Endothelial cell of umbilical vein (primary cell): ENCODE data around the gene CCDC116. TPM values are rescaled to one million over a fixed set of nuclear protein-coding genes. Genes with fewer than 3 reads are reported as not detected.

ENCODE experiments used
- BruUV-seq: library from RNA; stranded (reverse); fragments of 400-500 nt; replicated peaks from 2 replicates; lab custom pipeline; 2021; lab: Mats Ljungman, UMichigan
- CTCF ChIA-PET: fragments of 300-600, 350-600 bp; sonication (Branson Sonifier 250); formaldehyde crosslinking; loops from one replicate; lab custom pipeline; 2021; ENCODE audit warnings: antibody characterized with exemption, inconsistent platforms; lab: Charles Lee
- POLR2A ChIA-PET: fragments of 300-600, 350-600 bp; sonication (Branson Sonifier 250); formaldehyde crosslinking; loops from one replicate; lab custom pipeline; 2021; ENCODE audit warnings: antibody characterized with exemption, inconsistent platforms; lab: Charles Lee
- DNase-seq: peaks from one replicate; pipeline ENCODE4 v3.0.0-alpha.2; 2011; ENCODE audit warnings: low read depth, low spot score
- FAIRE-seq: peaks from 2 replicates; lab custom pipeline; 2011; peaks lifted over from hg19 to GRCh38; lab: Jason Lieb, UNC
- H2AFZ ChIP-seq: 2 replicates; pipeline ENCODE4 v1.6.0; 2012; ENCODE audit warnings: low read depth, low read length, control low read depth, inconsistent platforms
- H3K27ac ChIP-seq: 2 replicates; pipeline ENCODE4 v1.5.1; 2011; ENCODE audit warnings: low read depth, mild to moderate bottlenecking, control low read depth, low read length, moderate library complexity; ENCODE audit not compliant: insufficient read depth
- H3K27me3 ChIP-seq, 2 experiments: 2 replicates each; pipeline versions ENCODE4 v1.6.0 to v1.6.1; 2011; ENCODE audit warnings: low read length in 2 of 2, mixed read lengths in 1 of 2; ENCODE audit not compliant: control insufficient read depth in 2 of 2, insufficient read depth in 2 of 2
- H3K36me3 ChIP-seq, 2 experiments: 2 replicates in 1 of 2; 3 replicates in 1 of 2; pipeline ENCODE4 v1.5.1; 2011; ENCODE audit warnings: low read length in 2 of 2, mild to moderate bottlenecking in 1 of 2, moderate library complexity in 1 of 2; ENCODE audit not compliant: control insufficient read depth in 2 of 2, insufficient read depth in 2 of 2; ENCODE audit errors: extremely low read depth in 1 of 2
- H3K4me1 ChIP-seq: 3 replicates; pipeline ENCODE4 v1.5.1; 2011; ENCODE audit warnings: mild to moderate bottlenecking, low read length; ENCODE audit not compliant: control insufficient read depth, insufficient read depth; ENCODE audit errors: extremely low read depth
- H3K4me2 ChIP-seq: 2 replicates; pipeline ENCODE4 v1.6.1; 2011; ENCODE audit warnings: low read length, control low read depth, mixed read lengths; ENCODE audit not compliant: insufficient read depth
- H3K4me3 ChIP-seq, 3 experiments: fragments of 200-600 bp in 1 of 3; sonication (generic), shearing (Covaris generic) in 1 of 3; replicated peaks in 1 of 3; 2 replicates each; pipeline ENCODE4 v1.5.1; 2011 to 2016; ENCODE audit warnings: control low read depth in 3 of 3, low read length in 3 of 3, mild to moderate bottlenecking in 2 of 3, inconsistent platforms in 1 of 3, low read depth in 1 of 3, moderate library complexity in 1 of 3; ENCODE audit not compliant: insufficient read depth in 1 of 3
- H3K79me2 ChIP-seq: 2 replicates; pipeline ENCODE4 v1.6.0; 2012; ENCODE audit warnings: low read length, inconsistent platforms; ENCODE audit not compliant: control insufficient read depth, insufficient read depth
- H3K9ac ChIP-seq: replicated peaks from 2 replicates; pipeline ENCODE3; 2011; ENCODE audit warnings: low read length, control low read depth; ENCODE audit not compliant: insufficient read depth; ENCODE audit errors: extremely low read depth
- H3K9me1 ChIP-seq: replicated peaks from 3 replicates; pipeline ENCODE4 v1.6.0; 2011; ENCODE audit warnings: mild to moderate bottlenecking, low read length; ENCODE audit not compliant: control insufficient read depth, insufficient read depth; ENCODE audit errors: extremely low read depth
- H3K9me3 ChIP-seq: replicated peaks from 2 replicates; pipeline ENCODE4 v1.5.1; 2012; ENCODE audit warnings: low read length, inconsistent platforms; ENCODE audit not compliant: control insufficient read depth, insufficient read depth
- H4K20me1 ChIP-seq: replicated peaks from 2 replicates; pipeline ENCODE3; 2011; ENCODE audit warnings: mild to moderate bottlenecking, low read length; ENCODE audit not compliant: control insufficient read depth, insufficient read depth; ENCODE audit errors: extremely low read depth
- CTCF ChIP-seq, 2 donors: IDR thresholded peaks; 1 replicate in 1 of 2; 2 replicates in 1 of 2; pipeline ENCODE4 v1.5.1; 2011; ENCODE audit warnings: low read length in 2 of 2, mild to moderate bottlenecking in 2 of 2, moderate library complexity in 2 of 2, control low read depth in 1 of 2, inconsistent platforms in 1 of 2, low read depth in 1 of 2; ENCODE audit not compliant: insufficient read depth in 1 of 2; ENCODE audit errors: extremely low read depth in 1 of 2
- EZH2 ChIP-seq: IDR thresholded peaks from 2 replicates; pipeline ENCODE4 v1.6.1; 2012; ENCODE audit warnings: borderline replicate concordance, low read depth, mild to moderate bottlenecking, moderate library complexity, low read length, inconsistent platforms; ENCODE audit not compliant: severe bottlenecking
- FOS ChIP-seq: IDR thresholded peaks from 2 replicates; pipeline ENCODE4 v1.6.1; 2011; ENCODE audit warnings: mild to moderate bottlenecking, low read length, moderate library complexity, borderline replicate concordance; ENCODE audit not compliant: insufficient read depth
- GATA2 ChIP-seq: IDR thresholded peaks from 2 replicates; pipeline ENCODE4 v1.7.0; 2011; ENCODE audit warnings: low read depth, mild to moderate bottlenecking, moderate library complexity, mixed read lengths, low read length; ENCODE audit not compliant: insufficient read length, insufficient read depth
- JUN ChIP-seq: IDR thresholded peaks from 2 replicates; pipeline ENCODE4 v1.6.1; 2011; ENCODE audit warnings: borderline replicate concordance, low read depth; ENCODE audit not compliant: insufficient read length, insufficient read depth
- MAX ChIP-seq: IDR thresholded peaks from 2 replicates; pipeline ENCODE4 v1.6.1; 2011; ENCODE audit not compliant: insufficient read depth, insufficient read length
- MYC ChIP-seq: IDR thresholded peaks from one replicate; pipeline ENCODE4 v1.6.1; 2011; ENCODE audit warnings: mild to moderate bottlenecking, low read depth, low read length
- POLR2AphosphoS5 ChIP-seq: IDR thresholded peaks from 2 replicates; pipeline ENCODE4 v1.6.1; 2012; ENCODE audit warnings: low read depth, mild to moderate bottlenecking, control low read depth, low read length, moderate library complexity; ENCODE audit not compliant: insufficient read depth
- dilution Hi-C: fragments of 300-500 bp; cut with MboI; formaldehyde crosslinking; loops from one replicate; pipeline ENCODE4 v1.15.0; 2019; ENCODE audit warnings: low sequenced_read_pairs; ENCODE audit not compliant: extremely low pct_ligation_motif_present
- intact Hi-C: fragments of 100-400 bp; cut with micrococcal nuclease; formaldehyde crosslinking; loops from one replicate; pipeline ENCODE4 v1.10.0; 2022
- polyA plus RNA-seq, 4 experiments: library from polyadenylated mRNA; depleted of rRNA in 3 of 4; stranded (reverse) in 3 of 4; unstranded in 1 of 4; fragments of >200 nt; gene quantifications; 2 replicates each; pipeline versions ENCODE4 v1.2.1 to v1.2.3, GENCODE V29; 2011 to 2012; ENCODE audit warnings: missing spikeins in 1 of 4
- total RNA-seq: library from RNA; stranded (reverse); gene quantifications from 2 replicates; pipeline ENCODE4 v1.2.3, GENCODE V29; 2021

CCDC116 gene
- total and polyA plus RNA-seq, 2 donors (not counting 3 experiments of a cell fraction or from before 2014, with no cell fraction given), result 0.21 to 0.33 TPM

GRCh38 chr22:21611210-21611977 lies 21.2 kb upstream of the CCDC116 start:
- peaks cover 85% of the 10 kb centered on the region for H3K79me2 ChIP-seq
- BruUV-seq, result no TSS peak
- H3K4me2 ChIP-seq, result no peak overlapping the region
- POLR2A ChIA-PET, result no interaction called here
- no peak overlapping the region for H3K27ac ChIP-seq
- no peaks in the 10 kb centered on the region for H3K9me3 ChIP-seq
- CTCF ChIA-PET, result no interaction called here
- H4K20me1 ChIP-seq, result peaks cover 13% of the 10 kb centered on the region
- no peak overlapping the region for H3K9ac ChIP-seq
- no peak overlapping the region for H2AFZ ChIP-seq
- H3K4me3 ChIP-seq, result no peak overlapping the region
- intact Hi-C loops, result no loop called here
- dilution Hi-C loops, result no loop called here
- H3K4me1 ChIP-seq, result no peaks in the 10 kb centered on the region
- TF ChIP-seq POLR2AphosphoS5 (no peak), FOS (no peak), JUN (no peak), CTCF (IDR thresholded peaks at IDR 0.05; ENCODE audit: extremely low read depth in 1 of 2, insufficient read depth in 1 of 2, low read depth in 1 of 2, low read length in 2 of 2) (no peak), MYC (no peak), MAX (no peak), GATA2 (no peak), EZH2 (no peak)
- H3K9me1 ChIP-seq, result no peaks in the 10 kb centered on the region
- no peaks in the 10 kb centered on the region for H3K27me3 ChIP-seq
- H3K36me3 ChIP-seq, result peaks cover 9 to 22% of the 10 kb centered on the region in 2 experiments
- FAIRE-seq (no peak), DNase-seq (no peak)
